ENCODE measurements around the gene UBE2O.

Gene UBE2O

GRCh38 chr17:76394166-76394565, 58.8 kb downstream of the UBE2O start:
- no peak overlapping the region for H3K4me3 ChIP-seq (ENCODE audit: insufficient read depth, low read depth, low read length, poor library complexity, severe bottlenecking)
- no peaks in the 10 kb centered on the region for H3K9me3 ChIP-seq (ENCODE audit: control insufficient read depth, low read length)
- H3K4me1 ChIP-seq (ENCODE audit: control insufficient read depth, insufficient read depth, low read length, poor library complexity, severe bottlenecking) = no peaks in the 10 kb centered on the region
- no peak for DNase-seq
- no peak overlapping the region for H3K27ac ChIP-seq (ENCODE audit: insufficient read depth, low read length, poor library complexity, severe bottlenecking)
- peaks cover 54% of the 10 kb centered on the region for H3K36me3 ChIP-seq (ENCODE audit: control insufficient read depth, insufficient read depth, low read length)
- H3K27me3 ChIP-seq (replicated peaks; ENCODE audit: control insufficient read depth, insufficient read depth, low read length, poor library complexity, severe bottlenecking) = no peaks in the 10 kb centered on the region

GRCh38 chr17:76391200-76391715, 61.7 kb downstream of the UBE2O start:
- no peak for DNase-seq
- H3K27ac ChIP-seq (ENCODE audit: insufficient read depth, low read length, poor library complexity, severe bottlenecking) = no peak overlapping the region
- H3K36me3 ChIP-seq (ENCODE audit: control insufficient read depth, insufficient read depth, low read length) = peaks cover 25% of the 10 kb centered on the region
- no peaks in the 10 kb centered on the region for H3K27me3 ChIP-seq (replicated peaks; ENCODE audit: control insufficient read depth, insufficient read depth, low read length, poor library complexity, severe bottlenecking)
- no peaks in the 10 kb centered on the region for H3K4me1 ChIP-seq (ENCODE audit: control insufficient read depth, insufficient read depth, low read length, poor library complexity, severe bottlenecking)
- no peak overlapping the region for H3K4me3 ChIP-seq (ENCODE audit: insufficient read depth, low read depth, low read length, poor library complexity, severe bottlenecking)
- no peaks in the 10 kb centered on the region for H3K9me3 ChIP-seq (ENCODE audit: control insufficient read depth, low read length)

GRCh38 chr17:76390003-76390421, 62.9 kb downstream of the UBE2O start:
- no peaks in the 10 kb centered on the region for H3K9me3 ChIP-seq (ENCODE audit: control insufficient read depth, low read length)
- peaks cover 14% of the 10 kb centered on the region for H3K36me3 ChIP-seq (ENCODE audit: control insufficient read depth, insufficient read depth, low read length)
- H3K4me3 ChIP-seq (ENCODE audit: insufficient read depth, low read depth, low read length, poor library complexity, severe bottlenecking) = no peak overlapping the region
- H3K4me1 ChIP-seq (ENCODE audit: control insufficient read depth, insufficient read depth, low read length, poor library complexity, severe bottlenecking) = peaks cover 10% of the 10 kb centered on the region
- no peak overlapping the region for H3K27ac ChIP-seq (ENCODE audit: insufficient read depth, low read length, poor library complexity, severe bottlenecking)
- no peaks in the 10 kb centered on the region for H3K27me3 ChIP-seq (replicated peaks; ENCODE audit: control insufficient read depth, insufficient read depth, low read length, poor library complexity, severe bottlenecking)
- no peak for DNase-seq

- Histone ChIP-seq H3K27me3 (replicated peaks; ENCODE audit: control insufficient read depth, insufficient read depth, low read length, poor library complexity, severe bottlenecking) (no peaks in the 10 kb centered on the region), H3K36me3 (ENCODE audit: control insufficient read depth, insufficient read depth, low read length) (peaks cover 14% of the 10 kb centered on the region), H3K4me1 (ENCODE audit: control insufficient read depth, insufficient read depth, low read length, poor library complexity, severe bottlenecking) (peaks cover 13% of the 10 kb centered on the region), H3K27ac (ENCODE audit: insufficient read depth, low read length, poor library complexity, severe bottlenecking) (no peak overlapping the region), H3K4me3 (ENCODE audit: insufficient read depth, low read depth, low read length, poor library complexity, severe bottlenecking) (no peak overlapping the region), H3K9me3 (ENCODE audit: control insufficient read depth, low read length) (no peaks in the 10 kb centered on the region)
- no peak for DNase-seq
These were observed 63.7 kb downstream of the UBE2O start for GRCh38 chr17:76388966-76389888.

- H3K27me3 ChIP-seq (replicated peaks; ENCODE audit: control insufficient read depth, insufficient read depth, low read length, poor library complexity, severe bottlenecking) = no peaks in the 10 kb centered on the region
- H3K27ac ChIP-seq (ENCODE audit: insufficient read depth, low read length, poor library complexity, severe bottlenecking) = no peak overlapping the region
- H3K4me1 ChIP-seq (ENCODE audit: control insufficient read depth, insufficient read depth, low read length, poor library complexity, severe bottlenecking) = peaks cover 24% of the 10 kb centered on the region
- peaks cover 14% of the 10 kb centered on the region for H3K36me3 ChIP-seq (ENCODE audit: control insufficient read depth, insufficient read depth, low read length)
- no peak overlapping the region for H3K4me3 ChIP-seq (ENCODE audit: insufficient read depth, low read depth, low read length, poor library complexity, severe bottlenecking)
- no peak for DNase-seq
- no peaks in the 10 kb centered on the region for H3K9me3 ChIP-seq (ENCODE audit: control insufficient read depth, low read length)
These were observed 65.8 kb downstream of the UBE2O start for GRCh38 chr17:76386966-76387765.

GRCh38 chr17:76385892-76386786, 66.8 kb downstream of the UBE2O start:
- Histone ChIP-seq H3K4me3 (ENCODE audit: insufficient read depth, low read depth, low read length, poor library complexity, severe bottlenecking) (peak overlapping the region; percentile 72), H3K36me3 (ENCODE audit: control insufficient read depth, insufficient read depth, low read length) (peaks cover 11% of the 10 kb centered on the region), H3K27me3 (replicated peaks; ENCODE audit: control insufficient read depth, insufficient read depth, low read length, poor library complexity, severe bottlenecking) (no peaks in the 10 kb centered on the region), H3K27ac (ENCODE audit: insufficient read depth, low read length, poor library complexity, severe bottlenecking) (no peak overlapping the region), H3K9me3 (ENCODE audit: control insufficient read depth, low read length) (no peaks in the 10 kb centered on the region), H3K4me1 (ENCODE audit: control insufficient read depth, insufficient read depth, low read length, poor library complexity, severe bottlenecking) (peaks cover 24% of the 10 kb centered on the region)
- DNase-seq = peak; percentile 51 to 70 (median 56)

- peak; percentile 27 to 52 (median 43) for DNase-seq
- H3K27me3 ChIP-seq (replicated peaks; ENCODE audit: control insufficient read depth, insufficient read depth, low read length, poor library complexity, severe bottlenecking) = no peaks in the 10 kb centered on the region
- H3K4me1 ChIP-seq (ENCODE audit: control insufficient read depth, insufficient read depth, low read length, poor library complexity, severe bottlenecking) = peaks cover 24% of the 10 kb centered on the region
- H3K36me3 ChIP-seq (ENCODE audit: control insufficient read depth, insufficient read depth, low read length) = peaks cover 2% of the 10 kb centered on the region
- H3K27ac ChIP-seq (ENCODE audit: insufficient read depth, low read length, poor library complexity, severe bottlenecking) = no peak overlapping the region
- peak overlapping the region; percentile 72 for H3K4me3 ChIP-seq (ENCODE audit: insufficient read depth, low read depth, low read length, poor library complexity, severe bottlenecking)
- H3K9me3 ChIP-seq (ENCODE audit: control insufficient read depth, low read length) = no peaks in the 10 kb centered on the region
These were observed 67.7 kb downstream of the UBE2O start for GRCh38 chr17:76384987-76385891.

GRCh38 chr17:76384222-76384986, 68.5 kb downstream of the UBE2O start, which contains the start of gene SPHK1:
TSS of gene SPHK1 (plus strand) at chr17:76384609. CDS start at chr17:76385645, 1,036 bp downstream.
- Histone ChIP-seq H3K4me1 (ENCODE audit: control insufficient read depth, insufficient read depth, low read length, poor library complexity, severe bottlenecking) (peaks cover 24% of the 10 kb centered on the region), H3K4me3 (ENCODE audit: insufficient read depth, low read depth, low read length, poor library complexity, severe bottlenecking) (peak within 1 kb of the TSS; percentile 72), H3K27ac (ENCODE audit: insufficient read depth, low read length, poor library complexity, severe bottlenecking) (no peak within 1 kb of the TSS), H3K9me3 (ENCODE audit: control insufficient read depth, low read length) (no peaks in the 10 kb centered on the region), H3K27me3 (replicated peaks; ENCODE audit: control insufficient read depth, insufficient read depth, low read length, poor library complexity, severe bottlenecking) (no peaks in the 10 kb centered on the region), H3K36me3 (ENCODE audit: control insufficient read depth, insufficient read depth, low read length) (no peaks in the 10 kb centered on the region)
- peak in 2 of 3 donors; percentile 19 to 30 for DNase-seq

Data from effector memory CD4-positive, alpha-beta T cell (primary cell).